Urothelium cell line (cell line): Measurements from ENCODE around the gene SIRT4.
"Not testable (repeated sequence)": the region's sequence is repeated elsewhere in the genome, so short reads cannot be mapped to it uniquely, and the experiment has no call there.

Source experiments
- DNase-seq: peaks from one replicate; pipeline ENCODE4 v3.0.0; 2011; ENCODE audit warnings: low spot score, mixed read lengths
- FAIRE-seq: peaks from 2 replicates; lab custom pipeline; 2011; peaks lifted over from hg19 to GRCh38; lab: Jason Lieb, UNC

The SIRT4 gene

DNA sequence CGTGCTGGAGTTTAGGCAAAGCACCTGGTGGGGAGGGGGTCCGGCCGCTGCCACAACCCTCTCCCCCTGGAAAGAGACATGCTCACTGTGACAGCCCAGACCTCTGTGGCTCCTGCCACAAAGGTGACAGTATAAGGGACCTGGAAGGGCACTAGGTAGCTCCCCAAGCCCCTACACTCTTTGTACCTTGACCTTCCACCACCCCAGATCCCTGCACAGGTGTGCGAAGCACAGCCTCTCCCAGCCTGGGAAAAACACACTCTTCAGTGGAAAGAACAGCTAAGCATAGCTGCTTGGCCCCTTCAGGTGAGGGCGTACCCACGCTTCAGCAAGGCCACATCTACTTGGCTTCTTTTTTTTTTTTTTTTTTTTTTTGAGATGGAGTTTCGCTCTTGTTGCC is 30.4 kb downstream of the SIRT4 start:
- DNase-seq: no peak
- FAIRE-seq: no peak

DNA sequence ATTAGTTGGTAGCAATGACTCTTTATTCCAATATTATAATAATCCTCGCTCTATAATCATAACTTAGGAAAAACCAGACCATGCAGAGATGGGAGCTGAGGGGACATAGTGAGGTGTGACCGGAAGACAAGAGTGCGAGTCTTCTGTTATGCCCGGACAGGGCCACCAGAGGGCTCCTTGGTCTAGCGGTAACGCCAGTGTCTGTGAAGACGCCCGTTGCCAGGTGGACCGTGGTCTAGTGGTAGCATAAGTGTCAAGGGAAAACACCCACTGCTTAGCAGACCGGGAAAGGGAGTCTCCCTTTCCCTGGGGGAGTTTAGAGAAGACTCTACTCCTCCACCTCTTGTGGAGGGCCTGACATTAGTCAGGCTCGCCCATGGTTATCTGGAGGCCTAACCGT is 33.3 kb downstream of the SIRT4 start:
- DNase-seq, FAIRE-seq: not testable (repeated sequence)

DNA sequence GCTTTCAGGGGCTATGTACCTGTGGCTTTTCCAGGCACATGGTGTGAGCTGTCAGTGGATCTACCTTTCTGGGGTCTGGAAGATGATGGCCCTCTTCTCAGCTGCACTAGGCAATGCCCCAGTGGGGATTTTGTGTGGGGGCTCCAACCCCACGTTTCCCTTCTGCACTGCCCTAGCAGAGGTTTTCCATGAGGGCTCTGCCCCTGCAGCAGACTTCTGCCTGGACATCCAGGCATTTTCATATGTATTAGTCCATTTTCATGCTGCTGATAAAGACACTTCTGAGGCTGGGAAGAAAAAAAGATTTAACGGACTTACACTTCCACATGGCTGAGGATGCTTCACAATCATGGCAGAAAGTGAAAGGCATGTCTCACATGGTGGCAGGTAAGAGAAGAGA is 34.3 kb downstream of the SIRT4 start:
- not testable (repeated sequence) for DNase-seq, FAIRE-seq

DNA sequence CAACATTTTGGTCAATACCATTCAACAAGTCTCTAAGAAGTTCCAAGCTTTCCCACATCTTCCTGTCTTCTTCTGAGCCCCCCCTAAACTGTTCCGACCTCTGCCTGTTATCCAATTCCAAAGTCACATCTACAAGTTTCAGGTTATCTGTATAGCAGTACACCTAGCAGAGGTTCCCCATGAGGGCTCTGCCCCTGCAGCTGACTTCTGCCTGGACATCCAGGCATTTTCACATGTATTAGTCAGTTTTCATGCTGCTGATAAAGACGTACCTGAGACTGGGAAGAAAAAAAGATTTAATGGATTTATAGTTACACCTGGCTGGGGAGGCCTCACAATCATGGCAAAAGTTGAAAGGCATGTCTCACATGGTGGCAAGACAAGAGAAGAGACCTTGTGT is 35.6 kb downstream of the SIRT4 start:
- DNase-seq (no peak), FAIRE-seq (no peak)

DNA sequence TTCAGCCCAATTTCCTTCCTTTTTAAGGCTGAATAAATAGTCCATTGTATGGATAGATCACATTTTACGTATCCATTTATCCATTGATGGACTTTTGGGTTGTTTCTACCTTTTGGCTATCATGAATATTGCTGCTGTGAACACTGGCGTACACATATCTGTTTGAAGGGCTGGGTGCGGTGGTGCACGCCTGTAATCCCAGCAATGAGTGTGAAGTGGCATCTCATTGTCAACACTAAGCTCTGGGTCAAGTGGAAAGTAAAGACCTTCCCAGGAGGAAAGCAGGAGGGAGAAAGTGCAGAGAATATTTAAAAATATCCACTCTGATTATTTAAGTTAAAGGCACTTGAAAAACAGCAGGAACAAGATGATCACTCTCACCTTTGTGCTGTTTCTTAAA is 37.1 kb downstream of the SIRT4 start:
- FAIRE-seq (no peak), DNase-seq (no peak)

DNA sequence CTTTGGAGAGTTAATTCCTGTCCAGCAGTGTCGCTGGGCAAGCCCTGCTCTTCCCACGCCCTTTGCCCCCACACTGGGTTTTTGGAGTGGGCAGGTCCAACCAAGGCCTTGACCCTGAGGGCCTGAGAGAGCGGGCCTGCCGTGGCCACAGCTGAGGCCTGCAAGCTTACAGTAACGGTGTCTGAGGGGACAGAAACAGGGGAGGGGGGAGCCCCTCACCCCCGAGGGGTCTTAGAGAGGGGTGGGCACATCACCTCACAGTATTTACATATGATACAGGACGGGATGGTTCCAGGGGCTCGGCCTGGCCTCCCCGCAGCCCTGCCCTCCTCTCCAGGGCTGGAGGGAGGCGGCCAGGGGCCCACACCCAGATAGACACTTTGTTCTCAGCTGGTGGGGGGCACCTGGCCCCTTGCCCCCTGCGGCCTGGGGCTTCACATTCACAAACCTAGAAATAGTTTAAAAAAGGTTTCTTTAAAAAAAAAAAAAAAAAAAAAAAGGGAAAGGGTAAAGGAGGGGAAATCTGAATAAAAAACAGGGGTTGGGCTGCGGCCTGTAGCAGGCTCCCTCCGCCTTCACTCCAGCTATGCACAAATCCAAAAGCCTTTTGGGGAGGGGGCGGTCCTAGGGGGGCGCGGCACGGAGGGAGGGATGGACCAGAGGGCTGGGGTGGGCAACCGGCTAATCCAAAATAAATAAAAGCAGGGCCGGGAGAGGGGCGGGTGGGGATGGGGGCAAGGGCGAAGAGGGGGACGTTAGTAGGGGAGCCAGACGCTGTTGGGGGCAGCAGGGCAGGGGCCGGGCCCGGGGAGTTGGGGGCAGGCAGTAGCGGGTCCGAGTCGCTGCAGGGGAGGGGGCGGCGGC is 40.3 kb downstream of the SIRT4 start:
- FAIRE-seq (no peak), DNase-seq (no peak)

DNA sequence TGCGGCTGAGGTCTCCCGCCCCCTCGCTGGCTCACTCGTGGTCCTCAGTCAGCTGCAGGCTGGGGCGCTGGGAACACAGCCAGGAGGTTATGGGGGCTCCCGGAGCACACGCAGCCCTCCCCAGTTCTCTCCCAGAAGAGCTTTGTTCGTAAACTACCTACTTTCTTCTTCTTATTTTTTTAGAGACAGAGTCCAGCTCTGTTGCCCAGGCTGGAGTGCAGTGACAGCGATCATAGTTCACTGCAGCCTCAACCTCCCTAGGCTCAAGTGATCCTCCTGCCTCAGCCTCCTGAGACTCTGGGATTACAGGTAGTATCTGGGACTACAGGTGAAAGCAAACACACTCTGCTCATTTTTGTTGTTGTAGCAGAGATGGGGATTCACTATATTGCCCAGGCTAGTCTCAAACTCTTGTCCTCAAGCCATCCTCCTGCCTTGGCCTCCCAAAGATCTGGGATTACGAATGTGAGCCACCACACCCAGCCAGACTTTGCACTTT is 41.0 kb downstream of the SIRT4 start:
- no peak for FAIRE-seq
- no peak for DNase-seq

DNA sequence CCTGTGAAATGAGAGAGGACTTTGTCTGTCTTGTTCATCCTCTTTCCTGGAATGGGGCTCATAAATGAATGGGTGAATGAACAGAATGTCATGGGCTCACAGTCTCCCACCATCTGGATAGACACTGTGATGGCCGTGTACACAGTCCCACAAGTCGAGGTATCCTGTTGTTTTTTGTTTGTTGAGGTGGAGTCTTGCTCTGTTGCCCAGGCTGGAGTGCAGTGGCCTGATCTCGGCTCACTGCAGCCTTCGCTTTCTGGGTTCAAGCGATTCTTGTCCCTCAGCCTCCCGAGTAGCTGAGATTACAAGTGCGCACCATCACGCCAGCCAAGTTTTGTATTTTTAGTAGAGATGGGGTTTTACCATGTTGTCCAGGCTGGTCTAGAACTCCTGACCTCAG is 41.6 kb downstream of the SIRT4 start:
- no peak for DNase-seq
- no peak for FAIRE-seq

DNA sequence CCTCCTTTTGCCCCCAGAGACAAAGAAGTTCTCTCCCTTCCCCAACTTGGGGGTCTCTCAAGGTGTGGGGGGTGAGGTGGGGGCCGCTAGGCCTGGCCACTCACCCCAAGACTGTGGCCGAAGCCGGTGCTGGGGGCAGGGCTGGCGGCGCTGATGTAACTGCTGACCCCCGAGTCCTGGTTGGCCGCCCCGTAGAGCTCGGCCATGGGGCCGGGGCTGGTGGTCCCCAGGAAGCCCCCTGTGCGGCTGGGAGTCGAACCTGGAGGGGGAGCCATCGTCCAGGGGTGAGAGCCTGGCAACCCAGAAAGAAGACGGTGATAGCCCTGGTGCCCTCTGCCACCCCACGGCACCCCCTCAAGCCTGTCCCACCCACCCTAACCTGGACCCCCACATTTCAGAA is 43.9 kb downstream of the SIRT4 start:
- no peak for DNase-seq
- FAIRE-seq: no peak

DNA sequence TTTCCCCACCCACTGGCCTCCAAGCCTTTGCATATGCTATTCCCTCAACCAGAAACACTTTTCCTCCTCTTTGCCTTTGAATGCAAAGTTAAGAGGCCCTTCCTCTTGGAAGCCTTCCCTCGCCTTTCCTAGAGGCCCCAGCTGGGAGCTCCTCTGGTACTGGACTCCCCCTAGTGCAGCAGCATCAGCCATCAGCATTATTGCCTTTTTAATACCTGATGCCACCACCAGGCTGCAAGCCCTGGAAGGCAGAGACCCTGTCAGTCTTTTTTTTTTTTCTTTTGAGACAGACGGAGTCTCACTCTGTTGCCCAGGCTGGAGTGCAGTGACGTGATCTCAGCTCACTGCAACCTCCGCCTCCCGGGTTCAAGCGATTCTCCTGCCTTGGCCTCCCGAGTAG is 44.6 kb downstream of the SIRT4 start:
- no peak for DNase-seq
- FAIRE-seq: no peak

DNA sequence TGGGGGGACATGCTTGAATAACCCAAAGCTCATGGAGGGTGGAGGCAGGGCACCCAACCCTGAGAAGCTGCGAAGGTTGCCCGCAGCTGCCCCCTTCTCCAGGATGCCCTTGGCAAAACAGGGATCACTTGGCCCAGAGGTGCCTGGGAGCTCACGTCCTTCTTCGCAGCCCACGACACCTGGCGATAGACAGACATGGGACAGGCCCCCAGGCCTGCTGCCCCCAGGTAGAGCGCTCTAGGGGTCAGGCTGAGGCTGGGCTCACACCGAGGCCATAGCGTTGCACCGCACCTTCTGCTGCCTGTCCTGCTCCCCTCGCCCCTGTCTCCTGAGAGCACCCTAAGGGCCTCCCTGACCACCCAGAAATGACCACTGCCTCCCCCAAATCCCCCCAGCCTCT is 45.6 kb downstream of the SIRT4 start:
- no peak for DNase-seq
- no peak for FAIRE-seq

DNA sequence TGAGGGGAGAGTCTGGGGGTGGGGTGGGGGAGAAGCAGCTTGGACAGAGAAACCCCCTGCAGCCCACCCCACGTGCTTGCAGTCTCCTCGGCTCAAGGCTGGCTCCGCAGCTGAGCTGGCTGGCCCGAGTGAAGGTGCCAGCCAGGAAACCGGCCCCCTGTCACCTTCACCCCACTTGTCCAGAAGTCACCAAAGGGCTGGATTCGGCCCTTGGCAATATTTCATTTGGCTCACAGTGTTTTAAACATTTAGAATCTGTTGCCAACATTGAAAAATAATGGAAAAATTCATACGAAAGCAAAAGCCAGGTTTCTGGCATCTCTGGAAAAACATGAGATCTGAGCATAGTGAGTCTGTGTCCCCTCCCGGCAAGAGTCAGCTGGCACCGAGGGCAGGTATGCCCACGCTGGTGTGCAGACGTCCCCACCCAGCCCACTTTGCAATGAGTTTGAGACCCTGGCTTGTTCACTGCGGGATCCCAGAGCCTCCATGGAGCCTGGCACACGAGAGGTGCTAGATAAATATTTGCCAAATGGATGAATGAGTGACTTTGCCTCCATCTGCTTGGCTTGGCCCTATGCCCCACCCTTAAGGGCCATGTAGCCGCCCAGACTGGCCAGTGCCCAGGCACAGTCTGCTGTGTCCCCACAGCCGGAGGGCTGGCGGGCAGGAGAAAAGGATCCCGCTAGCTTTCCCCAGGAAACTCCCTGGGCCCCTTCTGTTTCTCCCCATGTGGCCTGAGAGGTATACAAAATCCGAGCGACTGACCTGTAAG is 48.6 kb downstream of the SIRT4 start:
- FAIRE-seq (no peak), DNase-seq (no peak)

DNA sequence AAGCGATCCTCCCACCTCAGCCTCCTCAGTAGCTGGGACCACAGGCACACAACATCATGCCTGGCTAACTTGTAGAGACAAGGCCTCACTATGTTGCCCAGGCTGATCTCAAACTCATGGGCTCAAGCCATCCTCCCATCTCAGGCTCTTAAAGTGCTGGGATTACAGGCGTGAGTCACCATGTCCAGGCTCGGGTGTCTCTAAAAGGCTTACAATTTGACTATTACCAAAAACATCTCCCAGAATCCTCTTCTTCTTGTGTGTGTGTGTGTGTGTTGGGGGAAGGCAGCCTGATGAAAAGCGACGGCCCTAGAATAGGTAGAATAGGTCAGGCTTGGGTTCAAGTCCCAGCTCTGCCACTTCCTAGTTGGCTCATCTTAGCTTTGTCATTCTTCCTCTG is 50.0 kb downstream of the SIRT4 start:
- no peak for FAIRE-seq

DNA sequence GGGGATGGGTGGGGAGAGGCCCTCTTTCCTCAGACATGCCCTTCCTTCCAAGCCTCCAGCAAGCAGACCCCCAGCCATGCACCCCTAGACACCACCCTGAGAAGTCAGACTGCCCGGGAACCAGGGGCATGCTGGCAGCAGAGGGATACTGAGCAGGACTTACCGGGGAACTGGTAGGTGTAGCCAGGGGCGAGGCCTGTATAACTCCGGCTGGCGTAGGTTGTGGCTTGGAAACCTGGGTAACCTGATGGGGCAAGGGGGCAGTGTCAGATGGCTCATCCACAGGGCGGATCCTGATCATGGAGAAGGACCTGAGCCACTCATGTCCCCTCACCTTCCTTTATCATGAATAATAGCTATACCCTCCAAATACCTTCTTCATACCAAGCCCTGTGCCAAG is 51.0 kb downstream of the SIRT4 start:
- no peak for FAIRE-seq
- DNase-seq: no peak

More for the DNA sequence above, 50.0 kb downstream of the SIRT4 start:
- DNase-seq: no peak

DNA sequence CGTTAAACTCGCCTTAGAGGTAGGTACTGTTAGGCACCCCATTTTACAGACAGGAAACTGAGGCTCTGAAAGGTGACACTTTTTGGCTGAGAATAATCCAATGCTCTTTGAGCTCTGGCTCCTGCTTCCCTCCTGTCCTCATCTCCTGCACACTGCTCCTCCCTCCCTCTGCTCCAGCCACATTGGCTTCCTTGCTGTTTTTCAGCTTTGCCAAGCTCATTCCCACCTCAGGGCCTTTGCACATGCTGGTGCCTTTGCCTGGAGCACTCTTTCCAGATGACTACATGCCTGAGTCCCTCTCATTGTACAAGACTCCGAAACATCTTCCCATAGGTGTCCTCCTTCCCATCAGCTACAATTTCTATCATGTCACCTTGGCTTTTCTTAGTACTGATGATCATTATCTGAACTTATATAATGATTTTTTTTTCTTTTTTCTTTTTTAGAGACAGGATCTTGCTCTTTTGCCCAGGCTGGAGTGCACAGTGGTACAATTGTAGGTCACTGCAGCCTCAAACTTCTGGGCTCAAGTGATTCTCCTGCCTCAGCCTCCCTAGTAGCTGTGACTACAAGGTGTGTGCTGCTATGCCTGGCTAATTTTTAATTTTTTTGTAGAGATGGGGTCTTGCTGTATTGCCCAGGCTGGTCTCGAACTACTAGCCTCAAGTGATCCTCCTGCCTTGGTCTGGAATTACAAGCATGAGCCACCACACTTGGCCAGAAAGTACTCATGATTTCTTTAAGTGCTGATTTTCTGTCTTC is 51.6 kb downstream of the SIRT4 start:
- DNase-seq: no peak
- no peak for FAIRE-seq

DNA sequence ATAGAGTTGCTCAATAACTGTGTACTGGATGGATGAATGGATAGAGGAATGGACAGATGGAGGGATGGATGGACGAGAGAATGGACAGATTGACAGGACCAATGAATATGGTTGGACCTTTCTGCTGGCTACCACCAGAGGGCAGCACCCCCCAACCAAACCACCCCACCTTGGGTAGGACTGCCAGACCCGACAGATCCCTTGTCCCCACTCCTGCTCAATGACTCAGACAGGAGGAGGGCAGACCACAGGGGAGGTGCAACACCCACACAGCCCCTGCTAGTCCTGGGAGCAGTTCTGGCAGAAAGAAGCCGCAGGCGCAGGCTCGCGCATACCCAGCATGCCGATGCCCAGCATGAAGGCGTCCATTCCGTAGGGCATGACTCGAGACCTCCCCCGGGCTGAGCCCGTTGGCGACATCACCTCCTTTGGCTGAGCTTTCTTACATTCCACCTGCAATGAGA is 54.5 kb downstream of the SIRT4 start:
- DNase-seq (peak; percentile 98), FAIRE-seq (peak; percentile 94)

DNA sequence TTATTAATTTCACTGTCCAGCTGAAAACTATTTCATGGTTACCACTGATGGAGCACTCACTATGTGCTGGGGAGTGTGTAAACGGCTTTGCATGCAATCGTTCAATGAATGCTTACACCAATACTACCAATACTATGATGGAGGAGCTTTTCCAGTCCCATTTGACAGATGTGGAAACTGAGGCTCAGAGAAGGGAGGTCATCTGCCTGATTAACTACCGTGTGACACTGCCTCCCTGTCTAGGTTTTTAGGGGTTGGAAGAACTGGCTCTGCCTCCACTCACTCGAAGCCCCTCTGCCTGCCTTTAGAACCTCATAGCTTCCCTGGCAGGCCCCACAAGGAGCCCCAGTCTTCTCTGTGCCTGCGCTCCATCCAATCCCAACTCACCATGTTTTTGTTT is 55.0 kb downstream of the SIRT4 start:
- FAIRE-seq: no peak
- no peak for DNase-seq

DNA sequence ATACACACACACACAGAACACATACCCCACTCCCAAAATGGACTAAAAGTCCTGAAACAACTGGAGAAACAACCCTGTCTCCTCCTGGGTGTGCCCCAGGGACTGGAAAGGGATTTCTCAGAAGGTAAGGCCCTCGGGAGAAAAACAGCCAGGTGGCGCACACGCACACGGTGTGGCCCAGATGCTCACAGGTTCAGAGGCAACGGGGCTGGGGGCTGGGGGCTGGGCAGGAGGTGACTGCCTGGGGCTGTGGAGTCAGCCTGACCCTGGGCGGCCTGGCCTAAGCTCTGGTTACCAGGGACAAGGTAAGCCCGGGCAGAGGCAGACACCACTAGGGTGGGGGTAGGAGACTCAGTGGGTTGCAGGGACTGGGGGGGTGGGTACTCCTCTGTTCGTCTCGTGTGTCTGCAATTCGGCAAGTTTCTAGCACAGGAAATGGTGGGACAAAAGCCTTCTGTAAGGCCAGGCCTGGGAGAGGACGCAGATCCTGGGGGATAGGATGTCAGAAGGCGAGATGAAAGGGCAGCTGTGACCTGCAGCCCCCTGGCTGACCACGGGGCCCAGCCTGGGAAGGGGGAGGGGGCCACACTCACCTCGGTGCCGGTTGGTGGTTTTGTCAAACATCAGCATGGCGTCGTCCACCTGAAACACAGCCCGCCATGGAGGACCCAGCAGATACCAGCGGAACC is 56.4 kb downstream of the SIRT4 start:
- FAIRE-seq (no peak), DNase-seq (no peak)

DNA sequence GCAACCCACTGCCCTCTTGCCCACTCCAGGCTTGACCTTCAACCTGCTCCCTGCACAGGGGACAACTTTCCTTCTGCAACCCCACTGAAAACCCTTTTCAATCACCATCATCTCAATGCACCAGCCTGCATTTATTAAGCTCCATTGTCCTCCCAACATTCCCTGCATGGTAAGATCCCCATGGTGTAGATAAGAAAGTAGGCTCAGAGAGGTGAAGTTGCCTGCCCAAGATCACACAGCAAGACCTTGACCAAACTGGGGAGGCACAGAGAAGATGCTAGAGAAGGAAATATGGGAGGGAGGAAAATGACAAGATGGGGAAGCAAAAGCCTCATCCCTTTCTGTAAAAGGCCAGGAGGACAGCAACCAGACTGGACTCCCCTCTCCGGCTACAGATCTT is 57.0 kb downstream of the SIRT4 start:
- DNase-seq (no peak), FAIRE-seq (no peak)

DNA sequence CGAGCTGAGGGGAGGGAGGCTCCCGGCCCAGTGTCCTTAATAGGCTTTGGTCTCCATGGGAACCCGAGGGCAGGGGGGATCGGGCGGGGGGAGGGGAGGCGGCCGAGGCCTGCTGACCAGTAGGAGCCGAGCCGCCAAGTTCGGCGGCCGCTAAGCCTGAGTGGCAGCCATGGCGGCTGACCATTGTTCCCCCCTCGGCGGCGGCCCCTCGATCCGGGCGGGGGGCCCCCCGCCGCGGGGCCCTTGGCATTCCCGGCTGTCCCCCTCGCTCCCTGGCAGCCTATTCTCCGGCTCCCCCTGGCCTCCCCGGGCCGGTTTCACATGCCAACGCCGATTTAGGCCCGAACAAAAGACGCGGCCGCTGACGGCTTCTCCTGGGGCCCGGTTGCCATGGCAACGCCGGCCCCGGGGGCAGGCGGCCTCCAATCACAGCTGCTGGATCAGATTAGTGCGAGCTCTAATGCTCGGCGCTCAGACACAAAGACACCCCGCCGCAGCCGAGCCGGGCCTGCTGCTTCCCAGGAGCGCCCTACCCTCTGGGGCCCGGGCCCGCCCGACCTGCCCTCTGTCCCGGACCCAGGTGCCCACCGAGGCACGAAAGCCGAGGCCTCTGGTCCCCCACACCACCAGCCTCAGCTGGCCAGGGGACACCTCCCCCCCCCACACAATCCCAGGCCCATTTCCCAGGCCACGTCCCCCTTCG is 59.5 kb downstream of the SIRT4 start:
- FAIRE-seq: no peak

More for the DNA sequence above, 59.5 kb downstream of the SIRT4 start:
- no peak for DNase-seq
